GM10847 (cell line): ENCODE results near the gene RPS28.

Source experiments
- POLR2A ChIP-seq: IDR thresholded peaks from 2 replicates; pipeline ENCODE4 v1.6.1; 2011; ENCODE audit not compliant: insufficient read length; ENCODE audit errors: extremely low read depth

Gene RPS28

DNA sequence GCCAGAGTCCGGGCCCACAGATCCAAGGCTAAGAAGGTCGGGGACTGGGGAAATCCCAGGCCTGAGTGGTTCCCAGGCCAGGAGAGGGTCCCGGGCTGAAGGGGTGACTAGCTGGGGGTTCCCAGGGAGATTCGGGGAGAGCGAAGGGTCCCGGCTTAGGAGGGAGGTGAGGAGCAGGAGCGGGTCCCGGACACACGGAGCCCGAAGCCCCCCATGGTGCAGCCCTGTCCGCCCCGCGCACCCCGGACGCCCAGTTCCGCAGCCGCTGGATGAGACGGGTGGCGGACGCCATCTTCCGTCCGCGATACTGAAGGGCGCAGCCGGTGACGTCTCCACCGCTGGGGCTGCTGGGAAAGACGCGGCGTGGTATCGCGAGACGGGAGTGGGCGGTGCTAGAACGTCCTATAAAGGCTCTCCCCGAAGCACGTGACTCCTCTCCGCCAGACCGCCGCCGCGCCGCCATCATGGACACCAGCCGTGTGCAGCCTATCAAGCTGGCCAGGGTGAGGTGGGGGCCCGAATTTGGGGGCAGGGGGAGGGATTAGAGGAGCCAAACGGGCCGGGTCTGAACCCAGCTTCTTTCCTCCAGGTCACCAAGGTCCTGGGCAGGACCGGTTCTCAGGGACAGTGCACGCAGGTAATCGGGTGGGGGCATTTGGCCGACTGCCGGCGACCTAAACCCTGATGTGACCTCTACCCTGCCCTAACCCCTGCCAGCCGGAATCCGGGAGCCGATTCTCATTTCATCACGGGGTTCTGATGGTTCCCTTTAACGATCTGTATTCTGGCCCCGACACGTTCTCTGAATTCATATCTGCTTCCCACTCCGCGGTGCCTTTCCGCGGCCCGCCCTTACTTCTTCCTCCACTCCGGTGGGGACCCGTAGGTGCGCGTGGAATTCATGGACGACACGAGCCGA is at the start of gene RPS28, which contains the start of gene NDUFA7:
RPS28 (plus strand) TSS at position 430 of the 919 bp plus-strand sequence; CDS start at position 465, 35 bp downstream.
NDUFA7 (minus strand) TSS at position 309 of the 919 bp plus-strand sequence; CDS start at position 292, 17 bp downstream.
- peak; percentile 96 for TF ChIP-seq POLR2A

DNA sequence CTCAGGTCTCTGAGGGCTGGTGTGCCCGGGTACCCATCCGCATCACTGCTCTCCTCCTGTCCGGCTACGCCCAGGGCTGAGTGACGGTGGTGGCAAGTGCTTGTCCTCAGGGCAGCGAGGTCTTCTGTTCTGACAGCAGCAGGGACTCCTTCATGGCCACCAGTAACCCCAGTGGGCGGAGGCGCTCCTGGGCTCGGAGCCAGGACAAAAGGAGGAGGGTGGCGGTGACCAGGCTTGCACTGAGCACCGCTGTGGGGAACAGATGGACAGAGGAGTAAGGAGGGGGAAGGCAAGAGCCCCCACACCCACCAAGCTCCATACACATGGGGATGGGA is 19.0 kb upstream of the RPS28 start:
- no peak for TF ChIP-seq POLR2A

DNA sequence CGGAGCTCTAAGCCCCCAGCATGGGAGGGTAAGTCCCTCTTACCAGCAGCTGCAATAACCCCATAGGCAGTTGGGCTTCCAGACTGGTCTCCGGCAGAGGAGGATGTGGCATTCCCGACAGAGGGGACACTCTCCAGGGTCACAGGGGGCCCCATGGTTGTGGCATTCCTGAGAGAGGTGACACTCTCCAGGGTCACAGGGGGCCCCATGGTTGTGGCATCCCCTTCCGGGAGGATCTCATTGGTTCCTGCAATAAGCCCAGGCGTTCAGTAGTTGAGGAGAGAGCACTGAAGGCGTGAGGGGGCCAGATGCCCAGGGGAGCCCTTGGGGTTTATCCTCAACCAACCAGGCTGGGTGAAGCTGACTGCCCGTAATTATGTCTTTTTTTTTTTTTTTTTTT is 18.6 kb upstream of the RPS28 start:
- TF ChIP-seq POLR2A, result no peak

DNA sequence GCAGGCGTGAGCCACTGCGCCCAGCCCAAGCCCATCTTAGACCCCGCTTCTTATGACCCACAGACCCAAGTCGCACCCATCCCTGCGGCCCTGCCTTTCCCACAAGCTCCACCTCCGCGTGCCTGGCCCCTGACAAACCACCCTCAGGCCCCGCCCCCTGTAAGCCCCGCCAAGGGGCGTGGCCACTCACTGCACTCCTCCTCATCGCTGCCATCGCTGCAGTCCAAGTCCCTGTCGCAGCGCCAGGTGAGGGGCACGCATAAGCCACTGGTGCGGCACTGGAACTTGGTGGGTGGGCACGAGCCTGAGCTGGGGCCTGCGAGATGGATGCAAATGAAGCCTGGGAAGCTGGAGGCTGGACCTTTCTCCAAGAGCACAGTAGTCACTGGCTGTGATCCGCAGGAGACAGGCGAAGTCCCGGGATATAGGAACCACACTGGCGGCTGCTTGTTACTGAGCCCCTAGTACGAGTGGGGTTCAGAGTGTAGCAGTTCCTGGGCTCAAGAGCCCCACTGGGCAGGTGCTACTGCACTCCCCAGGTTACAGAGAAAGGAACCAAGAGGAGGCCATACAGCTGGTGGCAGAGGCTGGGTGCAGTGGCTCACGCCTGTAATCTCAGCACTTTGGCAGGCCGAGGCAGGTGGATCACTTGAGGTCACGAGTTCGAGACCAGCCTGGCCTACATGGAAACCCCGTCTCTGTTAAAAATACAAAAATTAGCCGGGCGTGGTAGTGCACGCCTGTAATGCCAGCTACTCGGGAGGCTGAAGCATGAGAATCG is 16.3 kb upstream of the RPS28 start:
- TF ChIP-seq POLR2A, result no peak

DNA sequence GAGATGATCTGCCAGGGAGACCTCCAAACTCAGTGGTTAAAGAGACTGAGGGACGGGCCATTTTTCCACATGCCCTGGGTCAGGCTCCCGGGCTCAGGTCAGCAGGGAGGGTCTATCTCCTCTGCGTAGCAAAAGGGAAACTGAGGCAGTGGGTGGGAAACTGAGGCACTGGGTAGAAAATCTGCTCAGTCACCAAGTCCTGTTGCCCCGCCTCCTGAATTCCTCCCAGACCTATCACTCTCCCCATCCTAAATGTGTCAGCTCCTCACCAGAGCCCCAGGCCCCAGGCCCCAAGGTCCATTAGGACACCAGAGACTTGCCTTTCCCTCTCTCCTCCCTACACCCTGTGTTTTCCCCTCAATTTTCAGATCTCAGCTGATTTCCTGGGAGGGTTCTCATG is 15.5 kb upstream of the RPS28 start:
- TF ChIP-seq POLR2A, result no peak

DNA sequence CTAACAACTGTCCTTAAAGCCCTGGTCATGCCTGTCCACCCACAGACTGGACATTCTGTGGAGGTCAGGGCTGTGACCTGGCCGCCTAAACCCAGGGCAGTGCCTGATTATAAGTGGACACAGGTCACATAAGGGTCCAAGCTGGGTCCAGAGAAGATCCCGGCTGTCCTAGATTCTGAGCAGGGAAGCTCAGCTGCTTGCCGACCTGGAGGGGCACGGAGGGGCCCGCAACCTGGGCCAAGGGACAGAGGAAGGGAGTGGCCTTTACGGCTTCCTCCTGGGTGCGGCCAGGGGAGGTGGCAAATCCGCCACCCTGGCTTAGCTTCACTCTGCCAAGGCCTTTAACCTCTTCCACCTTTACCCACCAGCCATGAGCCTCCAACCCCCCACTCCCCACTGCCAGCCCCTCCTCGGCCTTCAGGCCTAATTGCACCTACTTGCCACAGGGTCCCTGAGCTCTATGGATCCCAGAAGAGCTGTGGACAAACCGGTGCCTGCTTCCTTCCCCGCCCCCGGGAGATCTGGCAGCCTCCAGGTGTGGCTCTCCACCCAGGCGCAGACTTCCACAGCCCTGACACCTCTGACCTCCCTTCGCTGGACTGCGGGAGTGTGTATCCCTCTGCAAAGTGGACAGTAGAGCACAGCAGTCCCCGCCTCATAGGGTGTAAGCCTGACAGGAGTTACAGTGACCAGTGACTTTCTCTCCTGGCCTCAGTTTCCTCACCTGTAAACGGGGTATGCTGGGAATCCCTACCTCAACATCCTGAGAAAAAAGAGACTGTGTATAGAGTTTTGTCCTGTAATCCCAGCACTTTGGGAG is 14.9 kb upstream of the RPS28 start:
- no peak for TF ChIP-seq POLR2A

DNA sequence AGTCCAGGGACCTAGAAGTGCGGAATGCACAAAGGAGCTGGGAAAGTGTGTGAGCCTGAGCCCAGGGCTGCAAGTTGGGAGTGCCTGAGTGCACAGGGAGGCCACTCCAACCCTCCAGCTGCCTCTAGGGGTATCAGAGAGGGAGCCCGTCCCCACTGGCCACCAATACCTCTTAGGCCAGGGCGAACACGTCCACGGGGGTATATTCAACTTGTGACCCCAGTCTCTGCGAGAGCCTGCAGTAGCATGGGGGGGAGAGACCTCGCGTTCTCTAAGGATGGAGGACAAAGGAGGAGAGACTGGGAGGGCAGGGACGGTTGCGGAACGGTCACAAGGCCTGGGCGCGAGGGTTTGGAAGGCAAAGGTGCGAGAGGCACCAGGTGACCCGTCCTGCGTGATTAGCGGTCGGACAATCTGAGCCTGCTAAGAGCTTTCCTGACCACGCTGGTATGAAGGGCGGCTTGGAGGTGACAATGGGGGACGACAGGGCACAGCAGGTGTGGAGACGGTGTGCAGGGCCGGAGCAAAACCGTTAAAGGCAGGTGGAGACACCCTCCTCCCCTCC is 13.8 kb upstream of the RPS28 start:
- TF ChIP-seq POLR2A, result no peak

DNA sequence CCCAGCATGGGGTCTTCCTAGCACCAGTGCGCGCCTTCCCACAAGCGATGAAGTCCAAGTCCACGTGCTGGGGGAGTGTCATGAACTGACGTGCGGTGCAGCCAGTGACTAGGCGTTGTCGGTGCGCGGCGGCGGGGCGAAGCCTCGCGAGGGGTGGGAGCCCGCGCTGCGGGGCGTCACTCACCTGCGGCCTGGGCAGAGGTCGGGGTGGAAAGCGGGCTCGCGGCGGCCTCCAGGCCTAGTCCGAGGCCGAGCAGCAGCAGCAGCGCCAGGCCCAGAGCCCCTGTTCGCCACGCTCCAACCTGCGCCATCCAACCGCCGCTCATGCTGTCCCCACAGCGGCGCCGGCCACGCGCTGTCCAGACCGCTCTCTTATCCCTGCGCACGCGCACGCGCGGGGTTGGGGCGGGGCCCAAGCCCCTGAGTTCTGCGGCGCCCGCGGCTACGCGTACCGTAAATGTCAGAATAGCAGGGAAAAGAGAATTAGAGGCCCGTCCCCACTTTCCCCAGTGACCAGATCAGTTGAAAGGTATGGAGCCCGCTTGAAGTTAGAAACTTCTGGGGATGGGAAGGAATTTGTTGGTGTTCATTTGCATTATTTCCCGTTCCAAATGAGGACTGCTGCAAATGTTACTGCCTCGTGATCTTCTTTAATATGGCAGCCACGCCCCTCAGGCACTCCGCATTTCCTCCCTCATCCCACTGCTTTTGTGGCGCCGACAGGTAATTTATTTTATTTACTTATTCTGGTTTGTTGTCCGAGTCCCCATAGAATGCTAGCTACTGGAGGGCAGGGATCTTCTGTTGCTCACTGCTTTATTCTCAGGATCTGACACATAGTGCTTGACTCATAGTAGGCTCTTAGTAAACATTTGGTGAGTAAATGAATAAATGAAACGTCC is 13.1 kb upstream of the RPS28 start, which contains the start of gene CD320:
CD320 (minus strand) TSS at position 394 of the 902 bp plus-strand sequence; CDS start at position 326, 68 bp downstream.
- TF ChIP-seq POLR2A, result peak; percentile 68

DNA sequence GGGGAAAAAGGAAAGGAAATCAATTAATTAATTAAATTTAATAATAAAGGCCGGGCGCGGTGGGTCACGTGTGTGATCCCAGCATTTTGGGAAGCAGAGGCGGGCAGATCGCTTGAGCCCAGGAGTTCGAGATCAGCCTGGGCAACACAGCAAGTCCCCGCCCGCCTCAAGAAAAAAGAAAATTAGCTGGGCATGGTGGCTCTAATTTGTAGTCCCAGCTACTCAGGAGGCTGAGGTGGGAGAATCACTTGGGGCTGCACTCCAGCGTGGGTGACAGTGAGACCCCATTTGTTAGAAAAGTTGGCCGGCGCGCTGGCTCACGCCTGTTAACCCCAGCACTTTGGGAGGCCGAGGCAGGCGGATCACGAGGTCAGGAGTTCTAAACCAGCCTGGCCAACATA is 12.4 kb upstream of the RPS28 start:
- TF ChIP-seq POLR2A, result no peak

DNA sequence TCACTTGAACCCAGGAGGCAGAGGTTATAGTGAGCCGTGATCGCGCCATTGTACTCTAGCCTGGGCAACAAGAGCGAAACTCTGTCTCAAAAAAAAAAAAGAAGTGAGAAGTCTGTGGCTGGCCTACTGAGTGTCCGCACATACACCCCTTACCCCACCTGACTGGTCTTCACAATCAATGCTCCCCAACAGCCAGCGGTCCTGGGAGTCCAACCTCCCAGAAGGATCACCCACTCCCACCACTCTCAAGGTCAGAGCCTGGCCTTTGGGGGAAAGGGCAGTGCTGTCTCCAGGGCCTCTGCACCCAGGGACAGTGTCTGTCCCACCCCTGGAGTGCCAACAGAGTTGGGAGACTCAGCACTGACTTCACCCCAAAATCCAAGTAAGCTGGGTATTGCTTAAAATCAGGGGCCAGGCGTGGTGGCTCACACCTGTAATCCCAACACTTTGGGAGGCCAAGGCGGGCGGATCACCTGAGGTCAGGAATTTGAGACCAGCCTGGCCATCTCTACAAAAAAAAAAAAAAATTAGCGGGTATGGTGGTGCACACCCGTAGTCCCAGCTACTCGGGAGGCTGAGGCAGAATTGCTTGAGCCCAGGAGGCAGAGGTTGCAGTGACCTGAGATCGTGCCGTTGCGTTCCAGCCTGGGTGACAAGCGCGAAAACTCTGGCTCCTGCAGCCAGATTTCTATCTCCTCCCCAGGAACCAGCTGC is 10.8 kb upstream of the RPS28 start:
- no peak for TF ChIP-seq POLR2A

DNA sequence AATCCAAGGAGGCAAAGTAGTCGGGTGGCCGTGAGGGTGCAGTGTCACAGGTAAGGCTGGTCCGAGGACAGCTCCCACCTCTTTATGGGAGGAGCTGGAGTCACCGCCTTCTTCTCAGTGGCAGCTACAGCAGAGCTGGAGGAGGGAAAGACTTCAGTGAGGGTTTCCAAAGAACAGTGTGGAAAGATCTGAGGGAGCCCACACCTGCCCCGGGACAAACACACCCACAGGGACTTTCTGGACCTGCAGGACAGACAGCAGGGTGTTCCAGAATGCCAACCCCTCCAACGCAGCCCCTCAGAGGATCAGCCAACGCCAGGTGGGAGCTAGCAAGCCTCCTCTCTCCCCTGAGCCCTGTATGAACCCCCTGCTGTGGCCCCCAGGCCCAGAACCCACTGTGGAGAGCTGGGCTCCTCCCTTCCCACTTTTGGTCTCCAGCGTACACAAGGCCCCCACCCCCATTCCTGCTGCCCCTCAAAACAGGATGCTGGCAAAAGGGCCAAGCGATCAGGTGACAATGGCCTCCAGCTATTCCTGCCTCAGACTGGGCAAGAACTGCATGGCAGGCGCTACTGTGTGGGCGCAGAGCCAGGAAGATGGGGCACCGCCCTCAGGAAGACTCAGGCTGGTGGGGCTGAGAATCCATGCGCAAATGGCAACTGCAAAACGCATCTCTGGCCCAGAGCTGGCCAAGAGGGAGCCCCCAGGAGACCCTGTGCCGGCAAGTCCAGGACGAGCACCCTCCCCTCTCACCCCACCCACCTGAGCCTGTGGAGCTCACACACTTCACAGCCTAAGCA is 9.6 kb upstream of the RPS28 start:
- no peak for TF ChIP-seq POLR2A

DNA sequence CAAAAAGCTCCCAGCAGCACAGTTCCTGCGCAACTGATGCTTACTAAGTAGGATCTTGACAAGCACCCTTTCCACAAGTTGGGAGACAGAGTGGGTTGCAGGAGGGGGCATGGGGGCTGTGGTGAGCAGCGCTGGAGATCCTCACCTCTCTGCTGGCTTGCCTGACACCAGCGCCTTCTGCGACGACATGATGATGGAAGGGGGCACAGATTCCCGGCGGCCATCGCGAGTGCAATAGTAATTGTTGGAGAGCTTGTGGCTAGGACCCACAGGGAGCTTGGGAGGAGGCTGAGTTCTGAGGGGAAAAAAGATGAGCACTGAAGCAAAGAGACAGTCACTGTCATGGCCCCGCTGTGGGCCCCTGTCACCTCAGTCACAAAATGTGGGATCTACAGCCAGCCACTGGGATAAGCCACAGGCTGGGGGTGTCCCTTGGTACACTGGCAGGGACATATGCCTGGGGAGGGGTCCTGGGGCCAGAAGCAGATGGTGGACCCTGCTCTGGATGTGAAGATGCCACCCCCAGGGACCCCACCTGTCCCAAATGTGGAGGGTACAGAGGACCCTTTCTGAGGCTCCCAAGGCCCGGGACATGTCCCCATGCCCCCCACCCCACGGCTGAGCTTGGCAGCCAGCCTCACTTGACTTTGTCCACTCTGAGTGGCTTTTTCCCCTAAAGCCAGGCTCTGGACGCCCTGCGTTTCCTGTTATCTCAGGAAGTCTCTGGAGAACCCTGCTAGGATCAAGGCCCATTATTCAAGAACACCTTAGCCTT is 4.8 kb upstream of the RPS28 start:
- no peak for TF ChIP-seq POLR2A
